ENCODE results near the gene VASH1.

The VASH1 gene

DNA sequence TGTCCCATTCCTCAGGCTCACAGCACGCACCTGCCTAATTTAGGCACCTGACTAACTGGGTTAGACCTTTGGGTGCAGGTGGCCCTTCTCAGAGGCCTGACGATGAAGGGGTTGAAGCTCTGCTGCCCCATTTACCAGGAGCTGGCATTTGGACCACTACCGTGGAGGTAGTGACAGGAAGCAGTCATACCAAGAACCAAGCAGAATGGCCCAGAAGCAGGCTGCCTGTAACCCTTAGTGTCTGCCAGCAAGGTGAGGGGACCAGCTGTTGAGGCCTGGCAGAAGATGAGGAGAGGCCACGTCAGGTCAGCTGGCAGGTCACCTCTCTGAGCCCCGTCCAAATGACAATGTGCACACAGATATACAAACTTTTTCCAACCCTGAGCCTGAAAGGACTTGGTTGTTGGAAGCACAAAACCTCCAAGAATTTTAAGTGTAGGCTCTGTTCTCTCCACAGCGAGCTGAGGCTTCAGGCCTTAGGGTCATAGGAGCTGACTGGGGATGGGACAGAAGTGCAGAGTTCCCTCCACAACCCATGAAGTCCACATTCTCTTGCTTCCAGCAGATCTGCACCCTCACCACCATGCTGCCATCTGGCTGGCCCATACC is 23.1 kb downstream of the VASH1 start:
- TF ChIP-seq ZFX (IDR thresholded peaks at IDR 0.05) (no peak), CTCF (conservative IDR thresholded peaks at IDR 0.05) (no peak)
- no peak overlapping the region for H3K27ac ChIP-seq

GRCh38 chr14:76784881-76785280 is 23.6 kb downstream of the VASH1 start:
- H3K27ac ChIP-seq, result no peak overlapping the region
- no peak for TF ChIP-seq ZFX (IDR thresholded peaks at IDR 0.05)
- peak; percentile 91 for TF ChIP-seq CTCF (conservative IDR thresholded peaks at IDR 0.05)

DNA sequence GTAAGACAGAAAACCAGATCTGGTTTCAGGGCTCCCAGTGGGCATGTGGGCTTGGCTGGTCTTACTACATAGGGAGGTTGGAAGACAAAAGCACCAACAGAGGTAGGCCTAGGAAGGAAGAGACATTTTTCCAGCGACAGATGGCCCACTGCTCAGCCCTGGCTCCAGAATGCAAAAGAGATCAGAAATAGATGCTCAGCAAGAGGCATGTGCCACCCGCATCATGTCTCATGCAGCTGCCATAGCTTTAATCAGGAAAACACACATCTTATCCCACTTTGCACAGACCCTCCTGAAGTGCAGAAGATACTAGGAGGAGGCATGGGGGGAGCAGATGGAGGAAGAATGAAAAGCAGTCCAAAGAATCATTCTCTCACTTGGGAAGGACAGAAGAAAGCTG is 25.3 kb downstream of the VASH1 start:
- TF ChIP-seq ZFX (IDR thresholded peaks at IDR 0.05), result no peak
- TF ChIP-seq CTCF (conservative IDR thresholded peaks at IDR 0.05), result no peak

DNA sequence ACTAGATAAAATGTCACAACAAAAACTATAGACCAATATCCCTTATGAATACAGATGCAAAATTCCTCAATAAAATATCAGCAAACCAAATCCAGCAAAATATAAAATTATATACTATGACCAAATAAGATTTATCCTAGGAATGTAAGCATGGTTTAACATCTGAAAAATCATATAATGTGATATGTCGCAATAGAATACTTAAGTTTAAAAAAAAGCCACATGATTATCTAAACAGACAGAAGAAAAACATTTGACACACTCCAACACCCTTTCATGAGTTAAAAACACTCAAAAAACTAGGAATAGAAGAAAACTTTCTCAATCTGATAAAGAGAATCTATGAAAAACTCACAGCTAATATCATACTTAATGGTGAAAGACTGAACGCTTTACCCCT is 31.2 kb downstream of the VASH1 start:
- TF ChIP-seq ZFX (IDR thresholded peaks at IDR 0.05), result no peak
- TF ChIP-seq CTCF (conservative IDR thresholded peaks at IDR 0.05), result no peak
- H3K27ac ChIP-seq, result no peak overlapping the region

More for the DNA sequence above, 25.3 kb downstream of the VASH1 start:
- no peak overlapping the region for H3K27ac ChIP-seq

DNA sequence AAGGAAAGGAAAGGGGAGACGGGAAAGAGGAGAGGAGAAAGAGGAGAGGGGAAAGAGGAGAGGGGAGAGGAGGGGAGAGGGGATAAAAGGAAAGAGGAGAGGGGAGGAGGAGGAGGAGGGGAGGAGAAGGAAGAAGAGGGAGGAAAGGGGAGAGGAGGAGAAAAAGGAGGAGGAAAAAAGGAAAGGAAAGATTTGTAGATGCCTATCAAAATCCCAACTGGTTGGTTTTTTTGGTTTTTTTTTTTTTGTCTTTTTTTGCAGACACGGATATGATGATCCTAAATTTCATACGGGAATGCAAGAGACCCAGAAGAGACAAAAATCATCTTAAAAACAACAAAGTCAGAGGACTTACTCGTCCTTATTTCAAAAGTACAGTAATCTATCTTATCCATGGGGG is 32.1 kb downstream of the VASH1 start:
- no peak overlapping the region for H3K27ac ChIP-seq
- TF ChIP-seq CTCF (conservative IDR thresholded peaks at IDR 0.05), result no peak
- TF ChIP-seq ZFX (IDR thresholded peaks at IDR 0.05), result no peak

DNA sequence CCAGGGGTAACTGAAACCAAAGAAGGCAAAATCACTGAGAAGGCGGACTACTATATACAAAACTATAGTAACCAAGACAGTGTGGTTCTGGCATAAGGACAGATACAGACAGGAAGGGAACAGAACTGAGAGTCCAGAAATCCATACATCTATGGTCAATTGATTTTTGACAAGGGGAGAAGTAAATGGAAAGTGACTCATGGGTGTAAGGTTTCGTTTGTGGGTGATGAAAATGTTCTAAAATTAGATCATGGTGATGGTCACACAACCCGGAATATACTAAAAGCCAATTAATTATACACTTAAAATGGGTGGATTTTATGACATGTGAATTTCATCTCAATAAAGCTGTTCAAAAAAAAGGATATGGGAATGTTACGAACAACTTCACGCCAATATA is 32.7 kb downstream of the VASH1 start:
- H3K27ac ChIP-seq, result no peak overlapping the region
- TF ChIP-seq ZFX (IDR thresholded peaks at IDR 0.05) (no peak), CTCF (conservative IDR thresholded peaks at IDR 0.05) (no peak)

- TF ChIP-seq CTCF (conservative IDR thresholded peaks at IDR 0.05), result no peak
- TF ChIP-seq ZFX (IDR thresholded peaks at IDR 0.05), result no peak
- no peak overlapping the region for H3K27ac ChIP-seq
Observed at GRCh38 chr14:76806446-76806845, 45.2 kb downstream of the VASH1 start.
